ENCODE measurements around the gene GAS1. TPM values are rescaled to one million over a fixed set of nuclear protein-coding genes. Genes with fewer than 3 reads are reported as not detected.

The GAS1 gene
- total and polyA plus RNA-seq, 2 of the 8 experiments (the other 6 are each of a cell fraction or from before 2014, with no cell fraction given) = 2.8 to 5.7 TPM

DNA sequence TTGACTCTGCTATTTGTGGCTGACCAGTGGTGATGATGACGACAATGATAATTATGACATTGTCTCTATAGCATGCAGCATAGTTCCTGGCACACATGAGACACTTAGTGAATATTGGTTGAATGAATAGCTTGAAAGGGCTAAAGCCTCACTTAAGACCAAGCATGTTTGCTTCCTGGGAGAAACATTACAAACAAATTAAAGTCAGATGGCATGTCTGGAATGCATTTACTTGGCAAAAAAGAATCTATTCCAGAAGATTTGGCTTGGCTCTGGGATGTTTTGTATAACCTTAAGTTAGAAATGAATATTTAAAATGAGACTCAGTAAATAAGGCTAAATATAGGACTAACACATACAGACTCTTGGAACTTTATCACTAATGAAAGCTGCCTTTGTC, 21.6 kb downstream of the GAS1 start:
- Histone ChIP-seq H2BK20ac (ENCODE audit: low read length) (no peak overlapping the region), H3K23me2 (ENCODE audit: low read depth, low read length) (no peaks in the 10 kb centered on the region), H3K79me1 (ENCODE audit: low read depth, low read length) (no peaks in the 10 kb centered on the region), H4K20me1 (replicated peaks in 1 of 2; ENCODE audit: control insufficient read depth in 1 of 2, insufficient read depth in 2 of 2, low read length in 2 of 2) (no peaks in the 10 kb centered on the region), H3K9me3 (ENCODE audit: insufficient read depth in 2 of 2, low read depth in 1 of 2, low read length in 1 of 2) (no peaks in the 10 kb centered on the region), H3K23ac (ENCODE audit: insufficient read length) (no peak overlapping the region), H2BK15ac (ENCODE audit: low read length) (no peak overlapping the region), H3K36me3 (ENCODE audit: control insufficient read depth in 2 of 4, insufficient read depth in 4 of 4, low read length in 3 of 4) (no peaks in the 10 kb centered on the region; a peak in 1 of 8 replicates), H2BK12ac (ENCODE audit: low read depth, low read length) (no peak overlapping the region), H4K8ac (ENCODE audit: extremely low read depth, insufficient read depth, low read length) (no peak overlapping the region), H3K4me3 (ENCODE audit: extremely low read depth in 1 of 4, insufficient read depth in 2 of 4, low read depth in 3 of 4, low read length in 4 of 4) (no peak overlapping the region), H2AFZ (ENCODE audit: low read length) (no peak overlapping the region), H3K4me2 (ENCODE audit: insufficient read depth in 1 of 2, low read depth in 2 of 2, low read length in 2 of 2) (no peak overlapping the region), H3K56ac (replicated peaks; ENCODE audit: insufficient read length, low read depth, low read length) (no peak overlapping the region), H3K27ac (ENCODE audit: low read depth, low read length) (no peak overlapping the region), H3K4me1 (replicated peaks in 1 of 4; ENCODE audit: control insufficient read depth in 3 of 4, insufficient read depth in 4 of 4, low read length in 3 of 4) (no peaks in the 10 kb centered on the region), H3K18ac (ENCODE audit: extremely low read depth, low read length) (no peak overlapping the region), H3K9ac (replicated peaks in 1 of 4; ENCODE audit: extremely low read depth in 1 of 4, low read depth in 3 of 4, low read length in 3 of 4) (no peak overlapping the region), H3K79me2 (ENCODE audit: control insufficient read depth in 1 of 2, insufficient read depth in 2 of 2, low read length in 2 of 2) (no peaks in the 10 kb centered on the region), H3K27me3 (replicated peaks in 1 of 4; ENCODE audit: control insufficient read depth in 3 of 4, extremely low read depth in 1 of 4, insufficient read depth in 3 of 4, low read length in 3 of 4) (no peaks in the 10 kb centered on the region), H3K14ac (ENCODE audit: insufficient read length) (no peak overlapping the region), H4K91ac (replicated peaks; ENCODE audit: insufficient read length, low read length) (no peak overlapping the region), H2BK5ac (ENCODE audit: low read depth, low read length) (no peak overlapping the region), H2BK120ac (replicated peaks; ENCODE audit: low read depth, low read length) (no peak overlapping the region), H2AK5ac (ENCODE audit: low read depth, low read length) (no peak overlapping the region), H4K5ac (ENCODE audit: insufficient read length, low read depth, low read length) (no peak overlapping the region), H3K4ac (replicated peaks; ENCODE audit: insufficient read length, low read depth, low read length) (no peak overlapping the region)
- ChIA-PET CTCF (ENCODE audit: partially characterized antibody) (interaction anchor here (1.4 to 1.8 kb wide), 2 partner anchors 11 to 23 kb away, joined by 3 to 5 read pairs; no protein-coding TSS in a partner anchor), POLR2A (ENCODE audit: partially characterized antibody) (no interaction called here)
- WGBS, 2 experiments (ENCODE audit: extremely low coverage in 1 of 2, insufficient coverage in 1 of 2, insufficient read length in 1 of 2, insufficient replicate concordance in 2 of 2, low coverage in 1 of 2, low lambda C conversion rate in 2 of 2, missing lambda C conversion rate in 1 of 2) = 96% methylated on average over 1 of the region's 1 CpG; no CpG with 5 or more reads in 1 of the 2 experiments
- DNase-seq (ENCODE audit: low read depth in 1 of 2, low spot score in 2 of 2) (no peak), FAIRE-seq (no peak)
- no peak for TF ChIP-seq CTBP2 (IDR thresholded peaks at IDR 0.05; ENCODE audit: borderline replicate concordance, insufficient read depth, insufficient read length, low read length)
- TF ChIP-seq TEAD4 (IDR thresholded peaks at IDR 0.05; ENCODE audit: low read depth, low read length) = no peak
- TF ChIP-seq SIN3A (conservative IDR thresholded peaks at IDR 0.05 in 1 of 2, IDR thresholded peaks at IDR 0.05 in 1 of 2; ENCODE audit: low read depth in 1 of 2, low read length in 2 of 2) = no peak
- no peak for TF ChIP-seq SIRT6 (IDR thresholded peaks at IDR 0.05; ENCODE audit: low read length)
- TF ChIP-seq KDM5A (IDR thresholded peaks at IDR 0.05; ENCODE audit: low read length) = no peak
- TF ChIP-seq NANOG (IDR thresholded peaks at IDR 0.05; ENCODE audit: insufficient read depth, low read depth, low read length, poor library complexity, severe bottlenecking) = no peak
- TF ChIP-seq GTF2F1 (IDR thresholded peaks at IDR 0.05; ENCODE audit: borderline replicate concordance, low read depth, low read length) = no peak
- no peak for TF ChIP-seq HDAC6 (IDR thresholded peaks at IDR 0.05; ENCODE audit: low read depth, low read length)
- TF ChIP-seq TBP (IDR thresholded peaks at IDR 0.05; ENCODE audit: low read depth, low read length) = no peak
- TF ChIP-seq HDAC2 (IDR thresholded peaks at IDR 0.05; ENCODE audit: borderline replicate concordance in 1 of 2, low read depth in 2 of 2, low read length in 2 of 2) = no peak
- TF ChIP-seq GABPA (IDR thresholded peaks at IDR 0.05; ENCODE audit: borderline replicate concordance, insufficient read depth, low read length) = no peak
- TF ChIP-seq KDM1A (IDR thresholded peaks at IDR 0.05; ENCODE audit: borderline replicate concordance, low read length) = no peak
- TF ChIP-seq SP2 (IDR thresholded peaks at IDR 0.05; ENCODE audit: low read length) = no peak
